A549 (cell line): ENCODE results near the gene PAQR5. TPM values are rescaled to one million over a fixed set of nuclear protein-coding genes. Genes with fewer than 3 reads are reported as not detected.

ENCODE experiments used
- polyA plus RNA-seq, 4 experiments: library from polyadenylated mRNA; depleted of rRNA in 3 of 4; stranded (reverse); fragments of >200 nt; fragmentation: RNase III in 1 of 4; extraction: RNeasy Plus Mini Kit Qiagen cat#74134 plus additional on column Dnase treatment in 1 of 4; gene quantifications; 2 replicates in 3 of 4; 3 replicates in 1 of 4; pipeline ENCODE4 v1.2.3, GENCODE V29; 2011 to 2017

The PAQR5 gene
- polyA plus RNA-seq, 2 of the 4 experiments (the other 2 are of a cell fraction) = 104 to 114 TPM

Other genes starting within 250 kb of the PAQR5 start
- 41.8 TPM in 2 replicates for gene GLCE, start 138.3 kb upstream of the PAQR5 start, polyA plus RNA-seq (2011; rRNA removed)
- gene GLCE, start 138.3 kb upstream of the PAQR5 start, polyA plus RNA-seq (2017; fragmentation: RNase III; extraction: RNeasy Plus Mini Kit Qiagen cat#74134 plus additional on column Dnase treatment) = 19.0 to 21.5 TPM (median 19.6 TPM) in 3 replicates
- 79.5 and 117 TPM in 2 replicates for gene KIF23, start 115.4 kb downstream of the PAQR5 start, polyA plus RNA-seq (2011; rRNA removed)
- gene KIF23, start 115.4 kb downstream of the PAQR5 start, polyA plus RNA-seq (2017; fragmentation: RNase III; extraction: RNeasy Plus Mini Kit Qiagen cat#74134 plus additional on column Dnase treatment) = 81.8 to 93.1 TPM (median 87.9 TPM) in 3 replicates
- 1,245 and 1,557 TPM in 2 replicates for gene RPLP1, start 153.9 kb downstream of the PAQR5 start, polyA plus RNA-seq (2011; rRNA removed)
- gene RPLP1, start 153.9 kb downstream of the PAQR5 start, polyA plus RNA-seq (2017; fragmentation: RNase III; extraction: RNeasy Plus Mini Kit Qiagen cat#74134 plus additional on column Dnase treatment) = 3,637 to 4,104 TPM (median 3,948 TPM) in 3 replicates